Skeletal muscle satellite cell (primary cell): ENCODE results near the gene AAK1.

Experiments
- H3K27me3 ChIP-seq: 2 replicates; pipeline ENCODE4 v1.7.0; 2013; ENCODE audit warnings: low read length; ENCODE audit not compliant: control insufficient read depth, insufficient read depth
- H3K36me3 ChIP-seq: 2 replicates; pipeline ENCODE4 v1.7.0; 2013; ENCODE audit warnings: mild to moderate bottlenecking, control low read depth, low read length; ENCODE audit not compliant: insufficient read depth
- H3K4me1 ChIP-seq: 2 replicates; pipeline ENCODE4 v1.7.0; 2013; ENCODE audit warnings: low read length; ENCODE audit not compliant: control insufficient read depth, insufficient read depth
- H3K4me2 ChIP-seq: 2 replicates; pipeline ENCODE4 v1.7.0; 2013; ENCODE audit warnings: mild to moderate bottlenecking, low read length
- H3K4me3 ChIP-seq: 2 replicates; pipeline ENCODE4 v1.7.0; 2013; ENCODE audit warnings: low read length
- H3K9ac ChIP-seq: 2 replicates; pipeline ENCODE4 v1.7.0; 2013; ENCODE audit warnings: mild to moderate bottlenecking, low read depth, low read length, moderate library complexity
- H3K9me3 ChIP-seq: replicated peaks from 2 replicates; pipeline ENCODE4 v1.7.0; 2013; ENCODE audit warnings: mild to moderate bottlenecking, control low read depth, low read length

AAK1 gene

GRCh38 chr2:69549421-69549820 lies 94.1 kb downstream of the AAK1 start:
- peaks cover 16% of the 10 kb centered on the region for H3K4me1 ChIP-seq
- H3K27me3 ChIP-seq: no peaks in the 10 kb centered on the region
- H3K4me2 ChIP-seq: no peak overlapping the region
- H3K9ac ChIP-seq: no peak overlapping the region
- H3K9me3 ChIP-seq: no peaks in the 10 kb centered on the region
- no peak overlapping the region for H3K4me3 ChIP-seq
- H3K36me3 ChIP-seq: no peaks in the 10 kb centered on the region

GRCh38 chr2:69547984-69548715 lies 95.4 kb downstream of the AAK1 start:
- no peak overlapping the region for H3K4me2 ChIP-seq
- H3K36me3 ChIP-seq: peaks cover 8% of the 10 kb centered on the region
- H3K4me3 ChIP-seq: no peak overlapping the region
- peaks cover 16% of the 10 kb centered on the region for H3K4me1 ChIP-seq
- no peak overlapping the region for H3K9ac ChIP-seq
- H3K9me3 ChIP-seq: no peaks in the 10 kb centered on the region
- no peaks in the 10 kb centered on the region for H3K27me3 ChIP-seq

- Histone ChIP-seq H3K4me3 (no peak overlapping the region), H3K4me2 (no peak overlapping the region), H3K36me3 (peaks cover 17% of the 10 kb centered on the region), H3K4me1 (peaks cover 16% of the 10 kb centered on the region), H3K9me3 (no peaks in the 10 kb centered on the region), H3K9ac (no peak overlapping the region), H3K27me3 (no peaks in the 10 kb centered on the region)
These were observed 96.9 kb downstream of the AAK1 start for GRCh38 chr2:69546646-69547045.

- Histone ChIP-seq H3K27me3 (no peaks in the 10 kb centered on the region), H3K36me3 (peaks cover 20% of the 10 kb centered on the region), H3K9ac (no peak overlapping the region), H3K4me3 (no peak overlapping the region), H3K9me3 (no peaks in the 10 kb centered on the region), H3K4me1 (peaks cover 16% of the 10 kb centered on the region), H3K4me2 (no peak overlapping the region)
These were observed 98.0 kb downstream of the AAK1 start for GRCh38 chr2:69545477-69545932.

- Histone ChIP-seq H3K4me2 (no peak overlapping the region), H3K9me3 (no peaks in the 10 kb centered on the region), H3K4me1 (peaks cover 14% of the 10 kb centered on the region), H3K36me3 (peaks cover 20% of the 10 kb centered on the region), H3K9ac (no peak overlapping the region), H3K27me3 (no peaks in the 10 kb centered on the region), H3K4me3 (no peak overlapping the region)
These were observed 98.6 kb downstream of the AAK1 start for GRCh38 chr2:69544951-69545350.

GRCh38 chr2:69539549-69539908 lies 104.0 kb downstream of the AAK1 start:
- Histone ChIP-seq H3K27me3 (no peaks in the 10 kb centered on the region), H3K4me3 (no peak overlapping the region), H3K4me1 (peaks cover 6% of the 10 kb centered on the region), H3K4me2 (no peak overlapping the region), H3K9ac (no peak overlapping the region), H3K36me3 (peaks cover 42% of the 10 kb centered on the region), H3K9me3 (no peaks in the 10 kb centered on the region)

- Histone ChIP-seq H3K9ac (no peak overlapping the region), H3K4me2 (no peak overlapping the region), H3K36me3 (peaks cover 44% of the 10 kb centered on the region), H3K4me1 (peaks cover 6% of the 10 kb centered on the region), H3K27me3 (no peaks in the 10 kb centered on the region), H3K4me3 (no peak overlapping the region), H3K9me3 (no peaks in the 10 kb centered on the region)
These were observed 104.5 kb downstream of the AAK1 start for GRCh38 chr2:69538872-69539548.

GRCh38 chr2:69538249-69538648 lies 105.3 kb downstream of the AAK1 start:
- Histone ChIP-seq H3K4me1 (peaks cover 6% of the 10 kb centered on the region), H3K4me2 (no peak overlapping the region), H3K9me3 (no peaks in the 10 kb centered on the region), H3K27me3 (no peaks in the 10 kb centered on the region), H3K36me3 (peaks cover 41% of the 10 kb centered on the region), H3K4me3 (no peak overlapping the region), H3K9ac (no peak overlapping the region)

GRCh38 chr2:69535817-69536241 lies 107.7 kb downstream of the AAK1 start:
- Histone ChIP-seq H3K36me3 (peaks cover 43% of the 10 kb centered on the region), H3K4me1 (peaks cover 6% of the 10 kb centered on the region), H3K9me3 (no peaks in the 10 kb centered on the region), H3K27me3 (no peaks in the 10 kb centered on the region), H3K4me3 (no peak overlapping the region), H3K4me2 (no peak overlapping the region), H3K9ac (no peak overlapping the region)

- no peaks in the 10 kb centered on the region for H3K27me3 ChIP-seq
- no peak overlapping the region for H3K4me2 ChIP-seq
- no peaks in the 10 kb centered on the region for H3K4me1 ChIP-seq
- no peak overlapping the region for H3K9ac ChIP-seq
- peaks cover 59% of the 10 kb centered on the region for H3K36me3 ChIP-seq
- no peak overlapping the region for H3K4me3 ChIP-seq
- H3K9me3 ChIP-seq: no peaks in the 10 kb centered on the region
These were observed 112.4 kb downstream of the AAK1 start for GRCh38 chr2:69531186-69531585.

GRCh38 chr2:69529480-69529879 lies 114.1 kb downstream of the AAK1 start:
- no peaks in the 10 kb centered on the region for H3K4me1 ChIP-seq
- H3K4me3 ChIP-seq: no peak overlapping the region
- no peak overlapping the region for H3K9ac ChIP-seq
- no peaks in the 10 kb centered on the region for H3K9me3 ChIP-seq
- H3K4me2 ChIP-seq: no peak overlapping the region
- H3K27me3 ChIP-seq: no peaks in the 10 kb centered on the region
- H3K36me3 ChIP-seq: peaks cover 67% of the 10 kb centered on the region

- H3K27me3 ChIP-seq: no peaks in the 10 kb centered on the region
- H3K9ac ChIP-seq: no peak overlapping the region
- peaks cover 64% of the 10 kb centered on the region for H3K36me3 ChIP-seq
- no peaks in the 10 kb centered on the region for H3K9me3 ChIP-seq
- H3K4me3 ChIP-seq: no peak overlapping the region
- H3K4me2 ChIP-seq: no peak overlapping the region
- H3K4me1 ChIP-seq: no peaks in the 10 kb centered on the region
These were observed 118.3 kb downstream of the AAK1 start for GRCh38 chr2:69525261-69525660.
